Astrocyte of the cerebellum (primary cell): ENCODE measurements around the gene EMSY.

Experiments
- DNase-seq: peaks from one replicate; pipeline ENCODE4 v3.0.0-alpha.2; 2011; ENCODE audit warnings: low read depth
- H3K4me3 ChIP-seq: 2 replicates; pipeline ENCODE4 v1.5.1; 2011; ENCODE audit warnings: mild to moderate bottlenecking, low read depth, low read length, moderate library complexity
- in situ Hi-C: cut with HindIII; loops from 2 replicates; pipeline ENCODE4 v1.10.0; 2017; ENCODE audit warnings: low sequenced_read_pairs
- TF ChIP-seq, protein P1 (sequence below): IDR thresholded peaks from 2 replicates; pipeline ENCODE4 v1.5.1; 2012; ENCODE audit warnings: low read length, low read depth, moderate library complexity, mild to moderate bottlenecking; ENCODE audit errors: missing control alignments

EMSY gene

DNA sequence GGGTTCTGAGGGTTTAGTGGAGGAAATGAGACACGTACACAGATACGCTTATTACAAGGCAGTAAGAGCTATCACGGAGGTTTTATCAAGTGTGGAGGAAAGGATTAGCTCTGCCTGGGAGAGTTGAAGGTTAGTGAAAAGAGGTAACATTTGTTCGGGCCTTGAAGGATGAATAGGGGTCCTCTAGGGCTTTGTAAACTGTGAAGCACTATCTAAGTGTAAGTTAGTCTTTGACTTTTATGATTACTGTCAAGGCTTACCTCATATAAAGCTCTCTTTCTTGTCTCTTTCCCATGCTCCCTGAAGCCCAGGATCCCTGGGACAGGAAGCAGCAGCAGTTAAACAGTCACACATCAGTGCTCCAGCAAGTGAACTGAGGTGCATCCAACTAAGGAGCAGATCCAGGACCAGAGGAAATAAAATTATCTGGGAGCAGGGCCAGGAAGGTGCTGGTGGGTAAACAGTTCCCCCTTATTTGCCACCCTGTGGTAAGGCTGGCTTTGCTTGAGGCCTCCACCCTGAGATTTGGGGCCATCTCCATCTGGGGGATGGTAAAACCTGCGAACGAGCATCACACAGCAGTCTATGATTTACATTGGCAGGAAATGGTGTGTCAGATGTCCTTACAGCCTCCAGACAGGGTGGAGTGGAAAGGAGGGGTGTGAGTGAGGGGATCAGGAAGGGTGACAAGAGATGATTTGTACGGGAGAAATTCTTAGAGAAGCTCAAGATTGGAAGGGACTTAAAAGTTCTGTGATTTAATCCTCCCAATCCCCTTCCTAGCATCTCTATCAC is 36.5 kb upstream of the EMSY start:
- TF ChIP-seq, protein P1, sequence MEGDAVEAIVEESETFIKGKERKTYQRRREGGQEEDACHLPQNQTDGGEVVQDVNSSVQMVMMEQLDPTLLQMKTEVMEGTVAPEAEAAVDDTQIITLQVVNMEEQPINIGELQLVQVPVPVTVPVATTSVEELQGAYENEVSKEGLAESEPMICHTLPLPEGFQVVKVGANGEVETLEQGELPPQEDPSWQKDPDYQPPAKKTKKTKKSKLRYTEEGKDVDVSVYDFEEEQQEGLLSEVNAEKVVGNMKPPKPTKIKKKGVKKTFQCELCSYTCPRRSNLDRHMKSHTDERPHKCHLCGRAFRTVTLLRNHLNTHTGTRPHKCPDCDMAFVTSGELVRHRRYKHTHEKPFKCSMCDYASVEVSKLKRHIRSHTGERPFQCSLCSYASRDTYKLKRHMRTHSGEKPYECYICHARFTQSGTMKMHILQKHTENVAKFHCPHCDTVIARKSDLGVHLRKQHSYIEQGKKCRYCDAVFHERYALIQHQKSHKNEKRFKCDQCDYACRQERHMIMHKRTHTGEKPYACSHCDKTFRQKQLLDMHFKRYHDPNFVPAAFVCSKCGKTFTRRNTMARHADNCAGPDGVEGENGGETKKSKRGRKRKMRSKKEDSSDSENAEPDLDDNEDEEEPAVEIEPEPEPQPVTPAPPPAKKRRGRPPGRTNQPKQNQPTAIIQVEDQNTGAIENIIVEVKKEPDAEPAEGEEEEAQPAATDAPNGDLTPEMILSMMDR, result no peak
- no peak overlapping the region for H3K4me3 ChIP-seq
- no peak for DNase-seq
- in situ Hi-C loops, result no loop called here

GRCh38 chr11:76410851-76411357 is 33.9 kb upstream of the EMSY start:
- no peak overlapping the region for H3K4me3 ChIP-seq
- in situ Hi-C loops, result no loop called here
- TF ChIP-seq, protein P1, result no peak
- DNase-seq, result no peak

DNA sequence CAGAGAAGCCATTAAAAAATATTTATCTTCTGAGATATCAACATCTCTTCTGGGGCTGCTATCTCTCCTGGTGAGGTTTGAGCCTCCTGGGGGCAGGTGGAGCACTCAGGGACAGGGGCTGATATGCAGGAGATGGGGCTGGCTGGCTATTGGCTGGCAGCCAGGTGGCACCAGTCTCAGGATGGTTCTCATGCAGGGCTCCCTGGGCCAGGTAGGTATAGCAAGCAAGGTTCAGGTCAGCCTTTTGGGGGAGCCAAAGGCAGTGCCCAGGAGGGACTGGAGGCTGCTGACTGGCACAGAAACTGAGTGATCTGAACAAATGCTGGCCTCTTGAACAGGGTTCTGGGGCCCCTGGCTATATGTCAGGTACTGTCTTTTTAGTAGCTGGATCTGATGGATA is 29.7 kb upstream of the EMSY start:
- DNase-seq, result no peak
- TF ChIP-seq, protein P1, result no peak
- no peak overlapping the region for H3K4me3 ChIP-seq
- in situ Hi-C loops, result no loop called here

- DNase-seq, result no peak
- TF ChIP-seq, protein P1, result no peak
- no peak overlapping the region for H3K4me3 ChIP-seq
- in situ Hi-C loops, result no loop called here
These were observed 24.9 kb upstream of the EMSY start for GRCh38 chr11:76419896-76420295.

DNA sequence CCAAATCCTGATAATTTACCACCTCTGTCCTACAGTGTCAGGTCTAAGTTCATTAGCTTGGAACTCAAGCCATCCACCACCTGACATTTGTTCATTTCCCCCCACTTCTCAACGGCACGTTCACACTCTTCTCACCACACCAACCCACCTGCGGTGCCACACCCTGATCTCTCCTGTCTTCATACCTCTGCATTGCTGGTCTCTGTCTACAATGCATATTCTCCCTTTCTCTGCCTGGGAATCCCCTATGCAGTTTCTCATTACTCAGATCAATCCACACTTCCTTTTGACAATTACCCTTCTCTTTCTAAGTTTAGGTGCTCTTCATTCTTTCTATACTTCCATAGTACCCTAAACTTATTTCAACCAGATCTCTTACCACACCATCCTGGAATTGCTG is 20.4 kb upstream of the EMSY start:
- TF ChIP-seq, protein P1, result no peak
- no peak for DNase-seq
- in situ Hi-C loops, result no loop called here
- no peak overlapping the region for H3K4me3 ChIP-seq

GRCh38 chr11:76424891-76425290 is 19.9 kb upstream of the EMSY start:
- in situ Hi-C loops, result no loop called here
- TF ChIP-seq, protein P1, result no peak
- no peak overlapping the region for H3K4me3 ChIP-seq
- no peak for DNase-seq
